GM12878 (cell line): Measurements from ENCODE around the gene SAMSN1. TPM values are rescaled to one million over a fixed set of nuclear protein-coding genes. Genes with fewer than 3 reads are reported as not detected.

Experiments used
- CEBPB ChIP-seq, 2 experiments: fragments of 150-350 bp in 1 of 2; IDR thresholded peaks; 2 replicates each; pipeline ENCODE4 v1.6.1; 2012 to 2014; ENCODE audit warnings: low read depth in 2 of 2, low read length in 2 of 2, borderline replicate concordance in 1 of 2, inconsistent platforms in 1 of 2
- CHD1 ChIP-seq: IDR thresholded peaks from 2 replicates; pipeline ENCODE4 v1.6.1; 2012; ENCODE audit warnings: low read depth, low read length, improper control_type of control experiment
- GABPA ChIP-seq: IDR thresholded peaks from 2 replicates; pipeline ENCODE4 v1.6.1; 2014; ENCODE audit warnings: antibody characterized with exemption, low read depth, mild to moderate bottlenecking, inconsistent platforms
- HDGF ChIP-seq: fragments of 450-650 bp; IDR thresholded peaks from 2 replicates; pipeline ENCODE4 v1.6.1; 2016; ENCODE audit warnings: antibody characterized with exemption
- JUNB ChIP-seq: IDR thresholded peaks from 2 replicates; pipeline ENCODE4 v1.6.1; 2016; ENCODE audit warnings: antibody characterized with exemption, mild to moderate bottlenecking
- MTA2 ChIP-seq: fragments of 450-650 bp; IDR thresholded peaks from 2 replicates; pipeline ENCODE4 v1.6.1; 2016; ENCODE audit warnings: low read depth, mild to moderate bottlenecking, moderate library complexity
- NFXL1 ChIP-seq: fragments of 450-650 bp; IDR thresholded peaks from 2 replicates; pipeline ENCODE4 v1.6.1; 2017; ENCODE audit warnings: antibody characterized with exemption, mild to moderate bottlenecking, borderline replicate concordance
- NFYA ChIP-seq: IDR thresholded peaks from 2 replicates; pipeline ENCODE4 v1.6.1; 2011; ENCODE audit warnings: low read depth, mild to moderate bottlenecking, low read length, improper control_type of control experiment, borderline replicate concordance
- NFYB ChIP-seq: IDR thresholded peaks from 2 replicates; pipeline ENCODE4 v1.6.1; 2011; ENCODE audit warnings: low read depth, mild to moderate bottlenecking, low read length, improper control_type of control experiment, moderate library complexity; ENCODE audit not compliant: insufficient read depth
- POLR2AphosphoS2 ChIP-seq: IDR thresholded peaks from 2 replicates; pipeline ENCODE4 v1.6.1; 2011; ENCODE audit warnings: low read depth, mild to moderate bottlenecking, low read length, improper control_type of control experiment, moderate library complexity
- POLR2AphosphoS5 ChIP-seq: IDR thresholded peaks from 2 replicates; pipeline ENCODE4 v1.6.1; 2011; ENCODE audit warnings: mild to moderate bottlenecking, low read length, inconsistent platforms
- RBBP5 ChIP-seq: fragments of 200-600 bp; sonication (generic); conservative IDR thresholded peaks from 2 replicates; pipeline ENCODE4 v1.6.1; 2016
- RELA ChIP-seq: fragments of 450-650 bp; IDR thresholded peaks from 2 replicates; pipeline ENCODE4 v1.8.0; 2014; ENCODE audit warnings: borderline replicate concordance; ENCODE audit not compliant: partially characterized antibody
- SP1 ChIP-seq: IDR thresholded peaks from one replicate; pipeline ENCODE4 v1.6.1; 2011; ENCODE audit warnings: low read depth, low read length
- STAT1 ChIP-seq: fragments of 450-650 bp; conservative IDR thresholded peaks from 2 replicates; pipeline ENCODE4 v1.6.1; 2014; ENCODE audit warnings: antibody characterized with exemption, mild to moderate bottlenecking
- SUPT20H ChIP-seq: IDR thresholded peaks from 2 replicates; pipeline ENCODE4 v1.6.1; 2011; ENCODE audit warnings: low read depth, mild to moderate bottlenecking, low read length, moderate library complexity, borderline replicate concordance; ENCODE audit not compliant: control insufficient read depth
- TAF1 ChIP-seq: IDR thresholded peaks from 2 replicates; pipeline ENCODE4 v1.6.1; 2011; ENCODE audit warnings: mild to moderate bottlenecking, low read depth, low read length, borderline replicate concordance
- TARDBP ChIP-seq: IDR thresholded peaks from 2 replicates; pipeline ENCODE4 v1.6.1; 2016; ENCODE audit warnings: borderline replicate concordance
- TBL1XR1 ChIP-seq: IDR thresholded peaks from 2 replicates; pipeline ENCODE4 v1.6.1; 2012; ENCODE audit warnings: low read depth, low read length, improper control_type of control experiment
- YBX1 ChIP-seq: fragments of 450-650 bp; IDR thresholded peaks from 2 replicates; pipeline ENCODE4 v1.6.1; 2016; ENCODE audit warnings: antibody characterized with exemption
- YY1 ChIP-seq: IDR thresholded peaks from 2 replicates; pipeline ENCODE4 v1.6.1; 2011; ENCODE audit warnings: low read depth, mild to moderate bottlenecking, low read length
- ZNF274 ChIP-seq: IDR thresholded peaks from one replicate; pipeline ENCODE4 v1.8.0; 2011; ENCODE audit not compliant: insufficient read length, insufficient read depth
- polyA plus RNA-seq, 11 experiments: library from polyadenylated mRNA; depleted of rRNA in 4 of 11; unstranded in 6 of 11; stranded (reverse) in 5 of 11; fragments of >200 nt; fragmentation: Nextera tagmentation in 4 of 11; fragmentation: Illumina TruSeq in 1 of 11; extraction: Ambion mirVana in 4 of 11; extraction: Trizol in 1 of 11; gene quantifications; 1 replicate in 1 of 11; 2 replicates in 10 of 11; pipeline versions ENCODE4 v1.2.1 to v1.2.3, GENCODE V29; 2011 to 2016; ENCODE audit warnings: inconsistent platforms in 2 of 11, missing spikeins in 2 of 11, low read depth in 1 of 11
- total RNA-seq, 4 experiments: library from RNA; depleted of rRNA in 3 of 4; stranded (reverse); fragments of >200 nt in 3 of 4; fragmentation: Illumina TruSeq in 1 of 4; extraction: Trizol in 1 of 4; gene quantifications; 2 replicates each; pipeline versions ENCODE4 v1.2.1 to v1.2.3, GENCODE V29; 2013 to 2021
- TF ChIP-seq, protein P1 (sequence below): IDR thresholded peaks from 2 replicates; pipeline ENCODE4 v1.6.1; 2011; ENCODE audit warnings: mild to moderate bottlenecking, low read depth, low read length, moderate library complexity; ENCODE audit not compliant: insufficient replicate concordance
- TF ChIP-seq, protein P2 (sequence below): fragments of 450-650 bp; IDR thresholded peaks from 2 replicates; pipeline ENCODE4 v1.6.1; 2017; ENCODE audit warnings: mild to moderate bottlenecking
- TF ChIP-seq, protein P3 (sequence below): fragments of 450-650 bp; IDR thresholded peaks from 2 replicates; pipeline ENCODE4 v1.6.1; 2018; ENCODE audit warnings: mild to moderate bottlenecking, low read depth, moderate library complexity; ENCODE audit not compliant: partially characterized antibody

SAMSN1 gene
- total and polyA plus RNA-seq, 10 of the 15 experiments (the other 5 are each of a cell fraction or from before 2014, with no cell fraction given) = 23.2 to 102 (median 44.9) TPM

DNA sequence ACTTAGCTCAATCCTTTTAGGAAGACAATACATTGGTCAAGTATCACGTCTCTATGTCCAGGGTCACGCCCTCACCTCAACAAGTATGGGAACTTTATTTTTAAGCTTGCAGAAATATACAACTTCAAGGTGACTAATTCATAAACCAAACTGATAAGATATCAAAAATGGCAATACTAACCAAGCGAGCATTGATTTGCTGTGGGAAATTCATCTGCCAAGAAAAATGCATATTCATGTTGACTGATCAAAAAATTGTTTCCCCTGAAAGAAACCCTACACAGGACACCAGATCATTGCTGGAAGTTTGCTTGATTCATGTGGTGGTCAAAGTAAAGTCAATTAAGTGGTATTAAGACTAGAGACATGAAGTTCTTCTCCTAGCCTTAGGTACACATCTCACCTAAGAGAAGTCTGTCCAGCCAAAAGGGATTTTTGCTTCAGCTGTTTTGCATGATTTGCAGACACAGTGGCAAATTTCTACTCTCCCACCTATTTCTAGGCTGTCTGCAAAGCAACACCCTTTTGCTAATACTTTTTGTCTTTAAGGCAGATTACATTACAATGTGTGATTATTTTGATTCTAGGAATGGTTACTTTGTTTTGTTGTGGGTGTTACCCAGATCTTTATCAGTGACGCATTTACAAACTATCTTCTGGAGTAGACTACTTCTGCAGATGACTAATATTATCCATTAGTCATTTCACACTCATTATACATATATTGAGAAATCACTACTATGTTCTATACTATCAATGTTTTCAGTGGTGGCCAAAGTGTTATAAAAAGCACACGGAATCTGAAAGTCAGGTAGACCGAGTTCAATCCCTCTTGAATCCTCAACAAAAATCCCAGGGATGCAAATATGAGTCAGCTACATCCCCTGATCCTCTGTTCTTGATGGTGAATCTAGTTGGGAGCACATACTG lies 12.4 kb downstream of the SAMSN1 start (continued):
- TF ChIP-seq, protein P1, sequence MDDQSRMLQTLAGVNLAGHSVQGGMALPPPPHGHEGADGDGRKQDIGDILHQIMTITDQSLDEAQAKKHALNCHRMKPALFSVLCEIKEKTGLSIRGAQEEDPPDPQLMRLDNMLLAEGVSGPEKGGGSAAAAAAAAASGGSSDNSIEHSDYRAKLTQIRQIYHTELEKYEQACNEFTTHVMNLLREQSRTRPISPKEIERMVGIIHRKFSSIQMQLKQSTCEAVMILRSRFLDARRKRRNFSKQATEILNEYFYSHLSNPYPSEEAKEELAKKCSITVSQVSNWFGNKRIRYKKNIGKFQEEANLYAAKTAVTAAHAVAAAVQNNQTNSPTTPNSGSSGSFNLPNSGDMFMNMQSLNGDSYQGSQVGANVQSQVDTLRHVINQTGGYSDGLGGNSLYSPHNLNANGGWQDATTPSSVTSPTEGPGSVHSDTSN = no peak
- TF ChIP-seq POLR2AphosphoS2 (no peak), SUPT20H (no peak), SP1 (no peak), ZNF274 (no peak), TBL1XR1 (no peak; the same call in 1 of the 2 replicates), MTA2 (peak; percentile 98), TAF1 (no peak), GABPA (0 out of 2 replicates have a peak, but pooled peaks have one; percentile 41), CHD1 (no peak), YY1 (no peak), CEBPB (IDR thresholded peaks at IDR 0.05; ENCODE audit: borderline replicate concordance in 1 of 2, low read depth in 2 of 2, low read length in 2 of 2) (no peak), STAT1 (no peak), YBX1 (no peak), RELA (peak; percentile 28), NFYB (no peak), JUNB (peak; percentile 94), RBBP5 (no peak), NFYA (no peak), TARDBP (no peak), POLR2AphosphoS5 (no peak; the same call in 1 of the 2 replicates), HDGF (no peak), NFXL1 (no peak)
- TF ChIP-seq, protein P2, sequence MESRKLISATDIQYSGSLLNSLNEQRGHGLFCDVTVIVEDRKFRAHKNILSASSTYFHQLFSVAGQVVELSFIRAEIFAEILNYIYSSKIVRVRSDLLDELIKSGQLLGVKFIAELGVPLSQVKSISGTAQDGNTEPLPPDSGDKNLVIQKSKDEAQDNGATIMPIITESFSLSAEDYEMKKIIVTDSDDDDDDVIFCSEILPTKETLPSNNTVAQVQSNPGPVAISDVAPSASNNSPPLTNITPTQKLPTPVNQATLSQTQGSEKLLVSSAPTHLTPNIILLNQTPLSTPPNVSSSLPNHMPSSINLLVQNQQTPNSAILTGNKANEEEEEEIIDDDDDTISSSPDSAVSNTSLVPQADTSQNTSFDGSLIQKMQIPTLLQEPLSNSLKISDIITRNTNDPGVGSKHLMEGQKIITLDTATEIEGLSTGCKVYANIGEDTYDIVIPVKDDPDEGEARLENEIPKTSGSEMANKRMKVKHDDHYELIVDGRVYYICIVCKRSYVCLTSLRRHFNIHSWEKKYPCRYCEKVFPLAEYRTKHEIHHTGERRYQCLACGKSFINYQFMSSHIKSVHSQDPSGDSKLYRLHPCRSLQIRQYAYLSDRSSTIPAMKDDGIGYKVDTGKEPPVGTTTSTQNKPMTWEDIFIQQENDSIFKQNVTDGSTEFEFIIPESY = no peak
- TF ChIP-seq, protein P3, sequence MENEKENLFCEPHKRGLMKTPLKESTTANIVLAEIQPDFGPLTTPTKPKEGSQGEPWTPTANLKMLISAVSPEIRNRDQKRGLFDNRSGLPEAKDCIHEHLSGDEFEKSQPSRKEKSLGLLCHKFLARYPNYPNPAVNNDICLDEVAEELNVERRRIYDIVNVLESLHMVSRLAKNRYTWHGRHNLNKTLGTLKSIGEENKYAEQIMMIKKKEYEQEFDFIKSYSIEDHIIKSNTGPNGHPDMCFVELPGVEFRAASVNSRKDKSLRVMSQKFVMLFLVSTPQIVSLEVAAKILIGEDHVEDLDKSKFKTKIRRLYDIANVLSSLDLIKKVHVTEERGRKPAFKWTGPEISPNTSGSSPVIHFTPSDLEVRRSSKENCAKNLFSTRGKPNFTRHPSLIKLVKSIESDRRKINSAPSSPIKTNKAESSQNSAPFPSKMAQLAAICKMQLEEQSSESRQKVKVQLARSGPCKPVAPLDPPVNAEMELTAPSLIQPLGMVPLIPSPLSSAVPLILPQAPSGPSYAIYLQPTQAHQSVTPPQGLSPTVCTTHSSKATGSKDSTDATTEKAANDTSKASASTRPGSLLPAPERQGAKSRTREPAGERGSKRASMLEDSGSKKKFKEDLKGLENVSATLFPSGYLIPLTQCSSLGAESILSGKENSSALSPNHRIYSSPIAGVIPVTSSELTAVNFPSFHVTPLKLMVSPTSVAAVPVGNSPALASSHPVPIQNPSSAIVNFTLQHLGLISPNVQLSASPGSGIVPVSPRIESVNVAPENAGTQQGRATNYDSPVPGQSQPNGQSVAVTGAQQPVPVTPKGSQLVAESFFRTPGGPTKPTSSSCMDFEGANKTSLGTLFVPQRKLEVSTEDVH = peak; percentile 52
